GM10248 (cell line): Measurements from ENCODE around the gene ZXDC.

Experiments used
- CTCF ChIA-PET: fragments of 300-600 bp; sonication (Branson Sonifier 250); formaldehyde crosslinking; extraction: SDS; loops from one replicate; lab custom pipeline; 2021; ENCODE audit warnings: antibody characterized with exemption; lab: Yijun Ruan, JAX
- POLR2A ChIA-PET: fragments of 350-650 bp; sonication (Branson Sonifier 250); formaldehyde crosslinking; extraction: SDS; loops from one replicate; lab custom pipeline; 2020; ENCODE audit warnings: antibody characterized with exemption; lab: Yijun Ruan, JAX
- DNase-seq: peaks from one replicate; pipeline ENCODE4 v3.0.0; 2012; ENCODE audit errors: extremely low spot score
- CTCF ChIP-seq: IDR thresholded peaks from 2 replicates; pipeline ENCODE4 v1.5.1; 2012; ENCODE audit warnings: mild to moderate bottlenecking, low read depth; ENCODE audit errors: extremely low read depth, missing control alignments, control extremely low read depth

The ZXDC gene

GRCh38 chr3:126493051-126493450, 17.4 kb upstream of the ZXDC start:
- ChIA-PET POLR2A (no interaction called here), CTCF (interaction anchor here (0.9 to 1.3 kb wide), 2 partner anchors 17 to 1055 kb away, joined by 3 read pairs; partner anchors contain the start of gene ZXDC)
- DNase-seq: no peak

GRCh38 chr3:126491221-126492013, 15.7 kb upstream of the ZXDC start:
- DNase-seq: no peak
- no peak for TF ChIP-seq CTCF
- CTCF ChIA-PET: no interaction called here
- POLR2A ChIA-PET: no interaction called here

More at GRCh38 chr3:126493051-126493450, 17.4 kb upstream of the ZXDC start:
- no peak for TF ChIP-seq CTCF

- no peak for TF ChIP-seq CTCF
- POLR2A ChIA-PET: no interaction called here
- CTCF ChIA-PET: interaction anchor here (0.9 kb wide), 1 partner anchor 67 kb away, joined by 3 read pairs; no protein-coding TSS in a partner anchor
- no peak for DNase-seq
Measured at GRCh38 chr3:126490619-126491018, 14.9 kb upstream of the ZXDC start.

- ChIA-PET CTCF (no interaction called here), POLR2A (no interaction called here)
- no peak for TF ChIP-seq CTCF
- no peak for DNase-seq
Measured at GRCh38 chr3:126488886-126489569, 13.3 kb upstream of the ZXDC start.

GRCh38 chr3:126488185-126488584, 12.5 kb upstream of the ZXDC start:
- TF ChIP-seq CTCF: no peak
- ChIA-PET POLR2A (no interaction called here), CTCF (no interaction called here)
- no peak for DNase-seq

GRCh38 chr3:126487151-126487771, 11.6 kb upstream of the ZXDC start:
- TF ChIP-seq CTCF: no peak
- POLR2A ChIA-PET: no interaction called here
- CTCF ChIA-PET: no interaction called here
- no peak for DNase-seq
